Sigmoid colon (tissue), 7 donors: ENCODE data around the gene MAST2. TPM values are rescaled to one million over a fixed set of nuclear protein-coding genes. Genes with fewer than 3 reads are reported as not detected.
A peak's percentile ranks its signal among the peaks of the same experiment; 100 is the strongest.

Experiments used
- DNase-seq: peaks from one replicate; pipeline ENCODE4 v3.0.0-alpha.2; 2019
- H3K27ac ChIP-seq, 4 donors: fragments of 200-600 bp; sonication (generic); one replicate each; pipeline ENCODE4 v1.5.1; 2016 to 2019; ENCODE audit warnings: mild to moderate bottlenecking in 1 of 4
- H3K27me3 ChIP-seq, 3 donors: fragments of 200-600 bp; sonication (generic); one replicate each; pipeline ENCODE4 v1.5.1; 2019; ENCODE audit warnings: mild to moderate bottlenecking in 1 of 3
- H3K36me3 ChIP-seq, 4 donors: fragments of 200-600 bp; sonication (generic); one replicate each; pipeline ENCODE4 v1.5.1; 2016 to 2019
- H3K4me1 ChIP-seq, 4 donors: fragments of 200-600 bp; sonication (generic); one replicate each; pipeline ENCODE4 v1.5.1; 2017 to 2019
- H3K4me3 ChIP-seq, 4 donors: fragments of 200-600 bp; sonication (generic); one replicate each; pipeline ENCODE4 v1.5.1; 2017 to 2019; ENCODE audit warnings: mild to moderate bottlenecking in 2 of 4, moderate library complexity in 1 of 4
- H3K9me3 ChIP-seq, 4 donors: fragments of 200-600 bp in 3 of 4; sonication (generic) in 3 of 4; one replicate each; pipeline versions ENCODE4 v1.5.1 to v1.6.1; 2013 to 2019
- EP300 ChIP-seq, 4 donors: sonication (generic); formaldehyde crosslinking; IDR thresholded peaks; one replicate each; pipeline ENCODE4 v1.6.1; 2017; ENCODE audit warnings: antibody characterized with exemption in 4 of 4
- POLR2A ChIP-seq, 2 donors: fragments of 450-650 bp; IDR thresholded peaks; one replicate each; pipeline ENCODE4 v1.6.1; 2016; ENCODE audit warnings: antibody characterized with exemption in 2 of 2, mild to moderate bottlenecking in 2 of 2, moderate library complexity in 2 of 2
- POLR2AphosphoS5 ChIP-seq, 4 donors: sonication (generic); formaldehyde crosslinking; IDR thresholded peaks; one replicate each; pipeline ENCODE4 v1.6.1; 2017; ENCODE audit warnings: antibody characterized with exemption in 4 of 4
- WGBS, 2 donors: extraction: QIAGEN DNeasy Blood & Tissue Kit; methylation state at CpG; one replicate each; pipeline ENCODE4 v1.1.7; 2013; 5-methylcytosine and 5-hydroxymethylcytosine counted together
- intact Hi-C: fragments of 100-400 bp; cut with DNase I; formaldehyde crosslinking; loops from one replicate; pipeline ENCODE4 v1.15.1; 2023
- polyA plus RNA-seq, 3 donors: library from polyadenylated mRNA; stranded (reverse); fragments of 200-250 nt; gene quantifications; one replicate each; pipeline ENCODE4 v1.2.3, GENCODE V29; 2013
- total RNA-seq, 4 donors: library from RNA; depleted of rRNA; stranded (reverse); fragments of >200 nt; gene quantifications; one replicate each; pipeline ENCODE4 v1.1.0, GENCODE V29; 2016
- TF ChIP-seq, protein P1 (sequence below), 4 experiments: fragments of 450-650 bp in 3 of 4; fragments of 200-600 bp in 1 of 4; IDR thresholded peaks; one replicate each; pipeline ENCODE4 v1.5.1; 2016 to 2019; ENCODE audit warnings: antibody characterized with exemption in 4 of 4, mild to moderate bottlenecking in 3 of 4, moderate library complexity in 2 of 4
- donor health status: healthy with polysubstance abuse.
- donor health status: Bipolar disorder and iron deficiency.
- donor health status: healthy.

MAST2 gene
- total and polyA plus RNA-seq, 7 donors = 19.3 to 54.0 (median 32.0) TPM

GRCh38 chr1:45968941-45969666, 165.7 kb downstream of the MAST2 start:
- no peaks in the 10 kb centered on the region for H3K9me3 ChIP-seq
- TF ChIP-seq POLR2AphosphoS5 (IDR thresholded peaks at IDR 0.05) (no peak), EP300 (IDR thresholded peaks at IDR 0.05) (no peak)
- TF ChIP-seq, protein P1, sequence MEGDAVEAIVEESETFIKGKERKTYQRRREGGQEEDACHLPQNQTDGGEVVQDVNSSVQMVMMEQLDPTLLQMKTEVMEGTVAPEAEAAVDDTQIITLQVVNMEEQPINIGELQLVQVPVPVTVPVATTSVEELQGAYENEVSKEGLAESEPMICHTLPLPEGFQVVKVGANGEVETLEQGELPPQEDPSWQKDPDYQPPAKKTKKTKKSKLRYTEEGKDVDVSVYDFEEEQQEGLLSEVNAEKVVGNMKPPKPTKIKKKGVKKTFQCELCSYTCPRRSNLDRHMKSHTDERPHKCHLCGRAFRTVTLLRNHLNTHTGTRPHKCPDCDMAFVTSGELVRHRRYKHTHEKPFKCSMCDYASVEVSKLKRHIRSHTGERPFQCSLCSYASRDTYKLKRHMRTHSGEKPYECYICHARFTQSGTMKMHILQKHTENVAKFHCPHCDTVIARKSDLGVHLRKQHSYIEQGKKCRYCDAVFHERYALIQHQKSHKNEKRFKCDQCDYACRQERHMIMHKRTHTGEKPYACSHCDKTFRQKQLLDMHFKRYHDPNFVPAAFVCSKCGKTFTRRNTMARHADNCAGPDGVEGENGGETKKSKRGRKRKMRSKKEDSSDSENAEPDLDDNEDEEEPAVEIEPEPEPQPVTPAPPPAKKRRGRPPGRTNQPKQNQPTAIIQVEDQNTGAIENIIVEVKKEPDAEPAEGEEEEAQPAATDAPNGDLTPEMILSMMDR (IDR thresholded peaks at IDR 0.05) = no peak
- H3K4me3 ChIP-seq = no peak overlapping the region
- intact Hi-C loops = no loop called here
- no peaks in the 10 kb centered on the region for H3K27me3 ChIP-seq
- H3K27ac ChIP-seq = peak overlapping the region; percentile 74 to 84 (median 78)
- H3K4me1 ChIP-seq = peaks cover 0 to 27% (median 19%) of the 10 kb centered on the region in 4 donors
- DNase-seq = no peak
- H3K36me3 ChIP-seq = no peaks in the 10 kb centered on the region
- WGBS, 2 donors = 88 to 92% methylated on average over 9 of the region's 9 CpGs

GRCh38 chr1:45969866-45970265, 166.5 kb downstream of the MAST2 start:
- intact Hi-C loops = loop anchor here (5.0 kb wide), 1 partner anchor 223 kb away; no protein-coding TSS in a partner anchor

GRCh38 chr1:45971335-45971734, 167.9 kb downstream of the MAST2 start:
- Histone ChIP-seq H3K4me3 (no peak overlapping the region), H3K9me3 (no peaks in the 10 kb centered on the region), H3K27me3 (no peaks in the 10 kb centered on the region), H3K27ac (peak overlapping the region; percentile 74 to 84 (median 78)), H3K4me1 (peaks cover 0 to 27% (median 19%) of the 10 kb centered on the region in 4 donors), H3K36me3 (no peaks in the 10 kb centered on the region)
- TF ChIP-seq POLR2AphosphoS5 (IDR thresholded peaks at IDR 0.05) (no peak), POLR2A (IDR thresholded peaks at IDR 0.05) (no peak), EP300 (IDR thresholded peaks at IDR 0.05) (no peak)
- TF ChIP-seq, protein P1 (IDR thresholded peaks at IDR 0.05) = no peak
- intact Hi-C loops = loop anchor here (5.0 kb wide), 1 partner anchor 224 kb away; no protein-coding TSS in a partner anchor
- WGBS, 2 donors = 94 to 95% methylated on average over 3 of the region's 3 CpGs
- DNase-seq = no peak

More at GRCh38 chr1:45969866-45970265, 166.5 kb downstream of the MAST2 start:
- Histone ChIP-seq H3K27ac (peak overlapping the region; percentile 74 to 84 (median 78)), H3K4me3 (no peak overlapping the region), H3K9me3 (no peaks in the 10 kb centered on the region), H3K4me1 (peaks cover 0 to 27% (median 19%) of the 10 kb centered on the region in 4 donors), H3K36me3 (no peaks in the 10 kb centered on the region), H3K27me3 (no peaks in the 10 kb centered on the region)
- DNase-seq = no peak
- WGBS, 2 donors = 94 to 96% methylated on average over 3 of the region's 3 CpGs
- TF ChIP-seq POLR2AphosphoS5 (IDR thresholded peaks at IDR 0.05) (no peak), POLR2A (IDR thresholded peaks at IDR 0.05) (no peak), EP300 (IDR thresholded peaks at IDR 0.05) (no peak)
- TF ChIP-seq, protein P1 (IDR thresholded peaks at IDR 0.05) = no peak

DNA sequence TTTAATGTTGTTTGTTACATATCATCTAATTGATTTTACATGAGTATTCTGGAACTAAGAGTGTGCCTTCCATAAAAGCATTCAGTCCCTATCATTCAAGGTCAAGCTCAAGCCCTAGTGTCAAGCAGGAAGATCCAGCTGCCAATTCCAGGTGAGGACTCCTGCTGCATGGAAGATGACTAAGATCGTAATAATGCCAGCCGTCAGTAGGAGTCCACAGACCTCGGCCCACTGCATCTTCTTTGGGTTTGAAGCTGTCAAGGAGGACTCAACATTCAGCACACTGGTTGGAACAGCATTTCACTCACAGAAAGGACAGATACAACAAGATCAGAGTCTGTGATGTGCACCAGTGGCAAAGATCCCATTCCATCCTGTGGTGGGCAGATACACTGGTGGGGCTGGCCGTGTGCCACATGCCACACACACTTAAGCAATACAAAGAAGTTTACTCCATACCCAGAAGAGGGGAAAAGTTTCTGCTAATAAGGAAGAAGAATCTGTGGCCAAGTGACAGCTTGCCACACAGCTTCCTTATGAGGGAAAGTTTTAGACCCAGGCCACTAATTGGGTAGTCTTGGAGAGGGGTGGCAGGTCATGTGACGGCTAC, 168.6 kb downstream of the MAST2 start:
- DNase-seq = no peak
- peaks cover 0 to 27% (median 19%) of the 10 kb centered on the region in 4 donors for H3K4me1 ChIP-seq
- TF ChIP-seq, protein P1 (IDR thresholded peaks at IDR 0.05) = no peak
- no peak for TF ChIP-seq POLR2A (IDR thresholded peaks at IDR 0.05)
- no peak for TF ChIP-seq POLR2AphosphoS5 (IDR thresholded peaks at IDR 0.05)
- TF ChIP-seq EP300 (IDR thresholded peaks at IDR 0.05) = no peak
- no peaks in the 10 kb centered on the region for H3K36me3 ChIP-seq
- intact Hi-C loops = loop anchor here (5.0 kb wide), 1 partner anchor 225 kb away; no protein-coding TSS in a partner anchor
- no peak overlapping the region for H3K4me3 ChIP-seq
- H3K27me3 ChIP-seq = no peaks in the 10 kb centered on the region
- H3K9me3 ChIP-seq = no peaks in the 10 kb centered on the region
- 67 to 86% methylated on average over 5 of the region's 5 CpGs for WGBS, 2 donors
- H3K27ac ChIP-seq = peak overlapping the region in 1 of 4 donors; percentile 84
